Anterior cingulate cortex (tissue), 58 donors: ENCODE data around the gene ZNF814.
"Not testable (repeated sequence)": the region's sequence is repeated elsewhere in the genome, so short reads cannot be mapped to it uniquely, and the experiment has no call there.

Experiments used
- DNase-seq, 58 donors: peaks; one replicate each; lab custom pipeline; 2025; lab: John Stamatoyannopoulos, UW

The ZNF814 gene

GRCh38 chr19:57888560-57889231 lies at the start of gene ZNF814:
Gene ZNF814 (minus strand): TSS chr19:57889037. CDS start chr19:57888802, 235 bp downstream.
- DNase-seq = peak; percentile 20 to 94 (median 73)

- DNase-seq = peak in 9 of 58 donors; percentile 3 to 53 (median 13)
Measured at GRCh38 chr19:57935731-57936130, 46.9 kb upstream of the ZNF814 start.

GRCh38 chr19:57934820-57935665 lies 46.2 kb upstream of the ZNF814 start, which contains the start of gene ZNF418:
Gene ZNF418 (minus strand): TSS chr19:57935402. CDS start chr19:57933822, 1,580 bp downstream.
- DNase-seq = peak in 57 of 58 donors; percentile 8 to 86 (median 68)

- DNase-seq = no peak
Measured at GRCh38 chr19:57927587-57927986, 38.8 kb upstream of the ZNF814 start.

GRCh38 chr19:57916168-57916995 lies 27.5 kb upstream of the ZNF814 start, which contains the start of gene ZNF417:
Gene ZNF417 (minus strand): TSS chr19:57916592. CDS start chr19:57916411, 181 bp downstream.
- peak; percentile 34 to 93 (median 81) for DNase-seq

- DNase-seq = no peak
Measured at GRCh38 chr19:57914531-57914930, 25.7 kb upstream of the ZNF814 start.

- DNase-seq = no peak
Measured at GRCh38 chr19:57907394-57907793, 18.6 kb upstream of the ZNF814 start.

- no peak for DNase-seq
Measured at GRCh38 chr19:57905258-57905657, 16.4 kb upstream of the ZNF814 start.

GRCh38 chr19:57903618-57904184 lies 14.9 kb upstream of the ZNF814 start:
- DNase-seq = no peak

GRCh38 chr19:57900311-57900710 lies 11.5 kb upstream of the ZNF814 start:
- no peak for DNase-seq

- not testable (repeated sequence) for DNase-seq
Measured at GRCh38 chr19:57890706-57891105, 1.9 kb upstream of the ZNF814 start.

- DNase-seq = peak in 1 of 58 donors; percentile 36
Measured at GRCh38 chr19:57888107-57888559, 704 bp downstream of the ZNF814 start.

- no peak for DNase-seq
Measured at GRCh38 chr19:57887195-57887941, 1.5 kb downstream of the ZNF814 start.

GRCh38 chr19:57886046-57886445 lies 2.8 kb downstream of the ZNF814 start:
- DNase-seq = no peak

- DNase-seq = not testable (repeated sequence)
Measured at GRCh38 chr19:57873883-57874799, 14.7 kb downstream of the ZNF814 start.

- DNase-seq = no peak
Measured at GRCh38 chr19:57872450-57872849, 16.4 kb downstream of the ZNF814 start.

GRCh38 chr19:57870225-57870624 lies 18.6 kb downstream of the ZNF814 start:
- DNase-seq = no peak

GRCh38 chr19:57869655-57870054 lies 19.2 kb downstream of the ZNF814 start:
- DNase-seq = not testable (repeated sequence)
